Common myeloid progenitor, CD34-positive (primary cell): ENCODE measurements around the gene OPA1.

Experiments
- CTCF ChIA-PET: fragments of 350-600 bp; sonication (Branson Sonifier 250); formaldehyde crosslinking; loops from one replicate; lab custom pipeline; 2021; ENCODE audit warnings: antibody characterized with exemption; lab: Charles Lee
- POLR2A ChIA-PET: fragments of 350-600 bp; sonication (Branson Sonifier 250); formaldehyde crosslinking; loops from one replicate; lab custom pipeline; 2021; ENCODE audit warnings: antibody characterized with exemption; lab: Charles Lee
- DNase-seq, 3 donors: peaks; one replicate each; pipeline versions ENCODE4 v3.0.0 to v3.0.0-alpha.2; 2013
- H3K27ac ChIP-seq, 2 experiments: 1 replicate in 1 of 2; 2 replicates in 1 of 2; pipeline ENCODE4 v1.7.0; 2013; ENCODE audit warnings: inconsistent platforms in 2 of 2, low read length in 2 of 2, mild to moderate bottlenecking in 2 of 2, low read depth in 1 of 2, moderate library complexity in 1 of 2; ENCODE audit not compliant: severe bottlenecking in 2 of 2, insufficient read depth in 1 of 2, poor library complexity in 1 of 2
- H3K27me3 ChIP-seq, 5 experiments: replicated peaks in 2 of 5; 1 replicate in 3 of 5; 2 replicates in 2 of 5; pipeline versions ENCODE4 v1.6.1 to v1.7.0; 2013; ENCODE audit warnings: low read length in 4 of 5, mild to moderate bottlenecking in 2 of 5, moderate library complexity in 2 of 5, inconsistent platforms in 1 of 5; ENCODE audit not compliant: insufficient read depth in 5 of 5, control insufficient read depth in 4 of 5
- H3K36me3 ChIP-seq, 4 experiments: 1 replicate in 2 of 4; 2 replicates in 2 of 4; pipeline versions ENCODE4 v1.6.1 to v1.7.0; 2013; ENCODE audit warnings: low read length in 3 of 4, control low read depth in 1 of 4, mild to moderate bottlenecking in 1 of 4; ENCODE audit not compliant: control insufficient read depth in 4 of 4, insufficient read depth in 4 of 4
- H3K4me1 ChIP-seq, 4 experiments: 1 replicate in 3 of 4; 2 replicates in 1 of 4; pipeline versions ENCODE4 v1.6.1 to v1.7.1; 2013; ENCODE audit warnings: low read length in 3 of 4, mild to moderate bottlenecking in 3 of 4, control low read depth in 1 of 4, inconsistent platforms in 1 of 4, moderate library complexity in 1 of 4; ENCODE audit not compliant: control insufficient read depth in 4 of 4, insufficient read depth in 4 of 4; ENCODE audit errors: control extremely low read depth in 1 of 4
- H3K4me3 ChIP-seq, 7 experiments: 1 replicate in 4 of 7; 2 replicates in 3 of 7; pipeline versions ENCODE4 v1.5.1 to v1.7.0; 2013; ENCODE audit warnings: mild to moderate bottlenecking in 7 of 7, low read length in 6 of 7, moderate library complexity in 6 of 7, inconsistent platforms in 2 of 7, low read depth in 2 of 7, control low read depth in 1 of 7; ENCODE audit not compliant: insufficient read depth in 4 of 7, control insufficient read depth in 1 of 7; ENCODE audit errors: extremely low read depth in 1 of 7
- H3K9me3 ChIP-seq, 5 experiments: 1 replicate in 4 of 5; 2 replicates in 1 of 5; pipeline versions ENCODE4 v1.6.1 to v1.7.1; 2013; ENCODE audit warnings: low read length in 4 of 5, mild to moderate bottlenecking in 2 of 5, inconsistent platforms in 1 of 5, low read depth in 1 of 5, moderate library complexity in 1 of 5; ENCODE audit not compliant: control insufficient read depth in 4 of 5, insufficient read depth in 2 of 5; ENCODE audit errors: control extremely low read depth in 1 of 5
- WGBS: methylation state at CpG from one replicate; pipeline ENCODE4 v1.1.5; 2013; ENCODE audit not compliant: insufficient coverage; 5-methylcytosine and 5-hydroxymethylcytosine counted together

Gene OPA1

GRCh38 chr3:193744822-193745684 is 152.0 kb downstream of the OPA1 start:
- ChIA-PET CTCF (interaction anchor here (0.9 kb wide), 1 partner anchor 9 kb away, joined by 3 read pairs; no protein-coding TSS in a partner anchor), POLR2A (no interaction called here)
- Histone ChIP-seq H3K27ac (no peak overlapping the region), H3K36me3 (no peaks in the 10 kb centered on the region), H3K9me3 (peaks cover 0 to 6% (median 0%) of the 10 kb centered on the region in 5 experiments), H3K4me1 (peaks cover 1 to 10% (median 6%) of the 10 kb centered on the region in 4 experiments), H3K4me3 (no peak overlapping the region), H3K27me3 (no peaks in the 10 kb centered on the region)
- 100% methylated on average over 5 of the region's 9 CpGs for whole genome bisulfite sequencing
- no peak for DNase-seq

- ChIA-PET CTCF (no interaction called here), POLR2A (interaction anchor here (1.2 kb wide), 1 partner anchor 73 kb away, joined by 3 read pairs; no protein-coding TSS in a partner anchor)
- no peak overlapping the region for H3K27ac ChIP-seq
- no peaks in the 10 kb centered on the region for H3K27me3 ChIP-seq
- peaks cover 1 to 10% (median 6%) of the 10 kb centered on the region in 4 experiments for H3K4me1 ChIP-seq
- no peak for DNase-seq
- H3K4me3 ChIP-seq = no peak overlapping the region
- no peaks in the 10 kb centered on the region for H3K36me3 ChIP-seq
- H3K9me3 ChIP-seq = peaks cover 0 to 8% (median 0%) of the 10 kb centered on the region in 5 experiments
- no CpG with 5 or more reads among the region's 5 CpGs for WGBS
Observed at GRCh38 chr3:193746832-193747231, 153.8 kb downstream of the OPA1 start.
